DMS53 treated with DMSO at 0.1 percent for 48 hours (cell line): ENCODE measurements around the gene SLC35F1.
"Not testable (repeated sequence)": the region's sequence is repeated elsewhere in the genome, so short reads cannot be mapped to it uniquely, and the experiment has no call there.

Experiments used
- DNase-seq: peaks from one replicate; lab custom pipeline; 2025; ENCODE audit not compliant: unreplicated experiment; lab: John Stamatoyannopoulos, UW

The SLC35F1 gene

DNA sequence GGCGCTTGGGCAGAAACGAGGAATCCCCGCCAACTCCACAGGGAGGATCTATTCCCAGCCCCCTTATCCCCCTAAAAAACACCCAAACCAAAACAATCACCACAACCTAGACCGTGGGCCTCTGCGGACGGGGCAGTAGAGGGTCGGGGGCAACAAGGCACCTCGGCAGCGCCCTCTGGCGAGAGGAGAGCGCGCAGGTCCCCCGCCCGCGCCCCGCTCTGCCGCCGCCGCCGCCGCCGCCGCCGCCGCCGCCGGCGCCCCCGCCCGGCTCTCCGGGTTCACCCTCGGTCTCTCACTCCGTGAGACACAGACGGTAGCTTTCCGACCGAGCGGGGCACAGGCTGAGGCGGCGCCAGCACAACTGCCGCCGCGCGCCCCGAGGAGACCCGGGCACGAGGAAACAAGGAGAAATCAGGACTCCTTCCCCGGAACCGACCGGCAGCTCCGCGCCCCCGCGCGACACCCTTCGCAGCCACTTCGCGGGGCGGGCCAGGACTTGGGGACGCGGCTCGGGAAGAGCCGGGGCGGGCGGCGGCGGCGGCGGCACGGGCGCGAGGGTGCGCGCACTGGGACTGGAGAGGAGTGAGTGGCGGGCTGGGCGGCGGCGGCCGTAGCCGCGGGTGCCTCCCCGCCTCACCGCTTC lies at the start of gene SLC35F1:
Gene SLC35F1, plus strand, starts transcription at position 307 of the 643 bp plus-strand sequence.
- DNase-seq = peak; percentile 25

DNA sequence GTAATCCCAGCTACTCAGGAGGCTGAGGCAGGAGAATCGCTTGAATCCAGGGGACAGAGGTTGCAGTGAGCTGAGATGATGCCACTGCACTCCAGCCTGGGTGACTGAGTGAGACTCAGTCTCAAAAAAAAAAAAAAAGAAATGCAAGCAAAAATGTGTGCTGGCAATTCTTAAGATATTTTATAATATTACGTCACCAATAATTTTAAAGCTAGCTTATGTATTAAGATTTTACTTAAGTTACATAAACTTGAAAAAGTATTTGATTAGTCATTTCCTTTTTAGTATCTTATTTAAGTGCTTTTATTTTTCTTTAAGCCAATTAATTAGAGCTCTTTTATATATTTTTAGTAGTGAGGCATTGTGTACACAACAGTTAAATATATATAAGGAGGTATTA lies 48.5 kb upstream of the SLC35F1 start:
- DNase-seq = not testable (repeated sequence)

DNA sequence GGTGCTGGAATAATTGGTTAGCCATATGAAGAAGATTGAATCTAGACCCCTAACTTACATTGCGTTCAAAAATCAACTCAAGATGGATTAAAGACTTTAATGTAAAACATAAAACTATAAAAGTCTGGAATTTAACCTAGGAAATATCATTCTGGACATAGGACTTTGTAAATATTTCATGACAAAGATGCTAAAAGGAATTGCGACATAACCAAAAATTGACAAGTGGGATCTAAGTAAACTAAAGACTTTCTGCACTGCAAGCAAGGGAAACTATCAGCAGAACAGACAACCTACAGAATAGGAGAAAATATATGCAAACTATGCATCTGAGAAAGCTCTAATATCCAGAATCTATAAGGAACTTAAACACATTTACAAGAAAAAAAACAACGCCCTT lies 45.5 kb upstream of the SLC35F1 start:
- DNase-seq = no peak

GRCh38 chr6:117866561-117866960 lies 40.5 kb upstream of the SLC35F1 start:
- no peak for DNase-seq

DNA sequence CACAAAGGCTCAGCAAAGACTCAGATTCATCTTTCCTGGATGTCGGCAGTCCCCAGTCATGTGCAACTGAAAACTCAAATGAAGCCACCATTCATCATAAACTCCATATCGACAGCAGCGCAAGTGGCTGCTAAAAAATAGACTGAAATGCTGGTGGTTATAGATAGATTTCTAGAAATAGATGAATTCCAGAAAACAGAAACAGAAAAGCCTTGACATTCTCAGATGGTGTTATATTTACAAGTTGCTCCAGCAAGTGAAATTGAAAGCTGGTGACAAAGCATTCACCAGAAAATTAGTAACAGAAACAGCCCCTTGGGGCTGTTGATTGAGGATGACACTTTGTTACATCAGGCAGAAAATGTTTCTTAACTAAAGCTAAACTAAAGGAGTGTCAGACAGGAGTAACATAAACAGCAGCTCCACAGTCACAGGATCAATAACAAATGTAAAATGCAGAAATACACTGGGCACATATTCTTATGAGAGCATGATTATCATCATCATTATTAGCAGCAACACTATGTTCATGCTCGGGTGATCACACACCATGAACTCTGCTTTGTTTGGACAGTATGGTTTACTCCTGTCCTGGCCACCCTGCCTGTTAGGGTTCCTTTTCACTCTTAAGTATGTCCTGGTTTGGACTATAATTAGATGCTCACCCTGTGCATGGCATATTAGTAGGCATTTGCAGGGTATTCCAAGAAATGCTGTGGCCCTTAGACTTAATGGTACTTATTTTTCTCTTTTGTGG lies 36.4 kb upstream of the SLC35F1 start:
- no peak for DNase-seq

DNA sequence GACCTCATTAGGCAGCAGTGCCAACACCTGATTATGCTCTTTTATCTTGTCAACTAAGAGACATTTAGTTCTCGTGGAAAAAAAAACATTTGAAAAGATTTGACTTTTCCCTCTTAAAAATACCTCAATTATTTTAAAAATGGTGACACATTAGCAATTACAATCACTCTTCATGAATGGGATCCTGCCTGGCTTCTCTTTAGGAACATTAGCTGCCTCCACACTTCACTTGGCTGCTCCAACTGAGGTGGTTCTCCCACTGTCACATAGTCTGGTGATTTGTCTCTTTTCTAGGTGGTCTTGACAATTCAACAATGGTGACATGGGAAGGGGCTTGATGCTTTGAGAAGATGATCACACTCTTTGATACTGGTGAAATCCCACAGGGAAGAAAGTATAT lies 26.2 kb upstream of the SLC35F1 start:
- no peak for DNase-seq

DNA sequence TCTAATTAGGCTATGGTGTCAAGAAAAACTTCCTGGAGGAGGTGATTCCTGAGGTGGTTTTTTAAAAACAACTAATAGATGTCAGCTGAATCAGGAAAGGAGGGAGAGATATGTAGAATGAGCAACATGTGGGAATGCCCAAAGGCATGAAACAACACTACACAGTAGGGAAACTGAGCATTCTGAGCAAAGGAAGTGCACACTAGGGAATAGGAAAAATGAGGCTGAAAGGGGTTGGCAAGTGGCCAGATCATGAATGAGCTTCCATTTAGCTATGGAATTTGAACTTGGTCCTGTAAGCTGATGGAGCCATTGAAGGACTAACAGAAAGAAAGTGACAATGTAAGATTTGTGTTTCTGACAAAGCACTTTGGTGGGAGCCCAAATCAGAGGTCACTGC lies 16.9 kb upstream of the SLC35F1 start:
- DNase-seq = no peak

- peak; percentile 35 for DNase-seq
These were observed 532 bp upstream of the SLC35F1 start for GRCh38 chr6:117906507-117906957.

DNA sequence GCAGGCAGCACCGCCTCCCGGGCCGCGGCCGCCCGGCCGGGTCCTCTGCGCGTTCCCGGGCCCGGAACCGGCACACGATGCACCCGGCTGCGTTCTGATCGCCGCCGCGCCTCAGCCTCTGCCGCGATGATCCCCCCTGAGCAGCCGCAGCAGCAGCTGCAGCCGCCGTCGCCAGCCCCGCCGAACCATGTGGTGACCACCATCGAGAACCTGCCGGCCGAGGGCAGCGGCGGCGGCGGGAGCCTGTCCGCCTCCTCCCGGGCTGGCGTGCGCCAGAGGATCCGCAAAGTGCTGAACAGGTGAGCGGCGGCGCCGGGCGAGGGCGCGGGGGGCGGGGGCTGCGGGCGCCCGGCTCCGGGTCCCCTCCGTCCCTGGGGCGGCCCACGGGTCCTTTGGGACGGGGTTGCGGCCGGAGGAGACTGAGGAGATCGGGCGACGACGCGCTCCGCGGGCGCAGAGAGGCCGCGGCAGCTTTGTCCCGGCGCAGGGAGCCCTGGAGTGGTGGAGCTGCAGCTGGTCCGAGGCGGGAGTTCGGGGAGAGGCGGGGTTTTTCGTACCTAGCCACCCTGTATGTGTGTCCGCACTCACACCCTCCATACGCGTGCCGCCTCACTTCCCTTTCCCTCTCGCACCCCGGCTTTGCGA lies 659 bp downstream of the SLC35F1 start:
- DNase-seq = peak; percentile 4

DNA sequence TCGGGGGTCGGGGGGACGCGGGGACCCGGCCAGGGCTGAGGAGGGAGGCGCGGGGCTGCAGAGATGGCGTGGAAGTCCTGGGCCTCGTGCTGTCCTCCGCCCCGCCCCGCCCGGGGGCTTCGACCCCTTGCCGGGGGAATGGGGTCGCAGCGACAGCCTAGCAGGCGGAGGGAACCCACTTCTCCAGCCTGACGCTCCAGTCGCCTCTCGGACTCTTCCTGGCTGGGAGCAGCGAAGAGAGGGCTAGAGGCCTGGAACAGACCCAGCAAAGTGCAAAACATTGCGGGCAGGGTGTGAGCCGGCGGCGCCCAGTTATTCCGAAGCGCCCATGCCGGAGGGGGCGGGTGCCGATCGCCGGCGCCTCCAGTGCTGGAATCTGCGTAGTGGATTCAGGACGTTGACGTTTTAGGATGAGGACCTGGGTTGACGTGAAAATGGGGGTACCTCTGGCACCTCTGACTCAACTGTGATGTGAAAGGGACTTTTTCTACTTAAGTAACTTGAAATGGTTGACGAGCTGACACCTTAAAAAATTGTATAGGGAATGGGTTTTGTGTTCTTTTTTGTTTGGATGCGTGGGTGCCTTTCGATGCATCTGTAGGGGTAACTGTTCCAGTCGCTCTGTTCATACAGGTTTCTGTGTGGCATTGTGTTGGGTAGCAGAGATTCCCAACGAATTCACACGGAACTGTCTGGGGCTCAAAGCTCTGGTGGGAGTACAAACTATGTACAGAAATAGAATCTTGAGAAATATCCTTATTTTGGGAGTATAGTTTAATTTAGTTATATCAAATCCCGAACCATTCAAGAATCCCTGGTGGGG lies 1.4 kb downstream of the SLC35F1 start:
- DNase-seq = peak; percentile 21

DNA sequence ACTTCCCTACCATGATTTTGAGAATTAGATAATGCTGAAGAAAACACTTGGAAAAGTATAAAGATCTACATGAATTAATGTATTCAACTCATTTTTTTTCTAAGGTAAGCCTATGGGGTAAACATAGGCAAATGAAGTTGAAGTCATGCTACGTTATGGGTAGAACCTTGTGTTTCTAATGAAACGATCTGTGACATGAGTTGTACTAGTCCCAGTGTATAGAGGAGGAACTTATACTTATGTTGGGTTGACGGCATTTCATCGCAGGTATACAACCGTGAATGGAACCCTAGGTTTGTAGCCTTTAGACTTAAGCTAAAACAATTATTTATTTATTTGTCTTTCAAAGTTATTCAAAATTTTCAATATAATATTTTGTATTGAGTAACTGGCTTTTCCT lies 2.6 kb downstream of the SLC35F1 start:
- no peak for DNase-seq

DNA sequence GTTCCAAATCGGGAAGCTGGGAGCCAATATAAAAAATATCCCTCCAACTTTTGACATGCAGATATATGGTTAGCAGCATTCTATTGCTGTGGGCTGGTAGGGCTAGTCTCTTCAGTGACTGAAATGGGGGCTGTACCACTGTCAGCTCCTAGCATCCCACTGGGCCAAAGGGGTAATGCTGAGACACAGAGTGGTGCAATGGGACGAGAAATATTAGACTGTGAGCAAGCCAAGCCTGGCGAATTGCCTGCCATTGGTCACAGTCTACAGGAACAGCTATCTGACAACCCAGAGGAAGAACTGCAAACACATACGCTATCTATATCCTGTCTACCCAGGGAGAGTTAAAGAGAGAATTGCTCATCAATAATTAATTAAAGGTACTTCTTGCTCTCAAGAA lies 3.5 kb downstream of the SLC35F1 start:
- DNase-seq = no peak

- DNase-seq = no peak
These were observed 4.1 kb downstream of the SLC35F1 start for GRCh38 chr6:117911150-117911549.

DNA sequence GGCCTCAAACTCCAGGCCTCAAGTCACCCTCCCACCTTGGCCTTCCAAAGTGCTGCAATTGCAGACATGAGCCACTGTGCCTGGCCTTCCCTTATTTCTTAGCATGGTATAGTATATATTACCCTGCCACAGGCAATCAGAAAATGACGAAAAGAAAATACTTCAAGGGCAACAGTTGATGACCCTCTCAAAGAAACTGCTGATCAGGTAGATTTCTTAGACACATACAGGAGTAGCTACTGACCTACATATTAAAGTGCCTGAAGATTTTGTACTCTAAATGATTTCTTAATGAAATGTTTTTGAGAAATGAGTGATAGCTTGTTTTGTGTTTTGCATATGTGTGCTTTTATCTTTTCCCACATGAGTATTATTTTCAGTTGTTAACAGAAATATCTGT lies 4.6 kb downstream of the SLC35F1 start:
- DNase-seq = no peak

DNA sequence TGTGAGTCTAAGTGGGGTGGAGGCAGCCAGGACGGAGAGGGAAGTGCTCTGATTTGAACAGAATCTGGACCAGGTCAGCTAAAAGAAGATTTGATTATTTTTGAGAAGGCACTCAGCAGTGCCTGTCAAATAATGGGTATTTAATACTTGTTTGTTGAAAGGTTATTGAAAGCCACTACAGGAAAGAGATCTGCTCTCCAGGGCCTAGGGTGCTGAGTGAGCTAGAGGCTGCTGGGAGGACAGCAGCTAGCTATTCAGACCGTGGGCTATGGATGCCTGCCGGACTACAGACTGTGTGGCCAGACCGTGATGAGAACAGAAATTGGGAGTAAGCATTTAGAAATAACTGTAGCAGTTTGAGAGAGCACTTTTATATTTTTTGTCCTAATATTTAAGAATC lies 8.8 kb downstream of the SLC35F1 start:
- DNase-seq = no peak

DNA sequence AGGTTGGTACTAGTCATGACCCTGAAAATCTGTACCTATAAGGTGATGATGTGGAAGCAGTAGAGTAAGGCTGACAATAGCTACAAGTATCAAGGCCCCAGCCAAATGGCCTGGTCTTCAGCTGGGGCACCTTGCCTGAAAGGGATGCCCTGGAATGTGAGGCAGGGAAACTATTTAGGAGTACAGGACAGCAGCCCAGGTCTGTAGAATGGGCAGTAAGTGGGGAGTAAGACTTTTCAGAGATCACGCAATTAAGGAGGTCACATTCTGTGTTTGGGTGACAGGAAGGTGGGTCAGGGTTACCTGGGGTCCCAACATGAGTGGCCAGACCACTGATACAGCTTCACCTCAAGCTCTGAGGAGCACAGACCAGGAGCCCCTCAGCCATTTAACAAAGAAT lies 9.4 kb downstream of the SLC35F1 start:
- DNase-seq = no peak

- DNase-seq = no peak
These were observed 10.1 kb downstream of the SLC35F1 start for GRCh38 chr6:117917176-117917575.

GRCh38 chr6:117918454-117918853 lies 11.4 kb downstream of the SLC35F1 start:
- no peak for DNase-seq

DNA sequence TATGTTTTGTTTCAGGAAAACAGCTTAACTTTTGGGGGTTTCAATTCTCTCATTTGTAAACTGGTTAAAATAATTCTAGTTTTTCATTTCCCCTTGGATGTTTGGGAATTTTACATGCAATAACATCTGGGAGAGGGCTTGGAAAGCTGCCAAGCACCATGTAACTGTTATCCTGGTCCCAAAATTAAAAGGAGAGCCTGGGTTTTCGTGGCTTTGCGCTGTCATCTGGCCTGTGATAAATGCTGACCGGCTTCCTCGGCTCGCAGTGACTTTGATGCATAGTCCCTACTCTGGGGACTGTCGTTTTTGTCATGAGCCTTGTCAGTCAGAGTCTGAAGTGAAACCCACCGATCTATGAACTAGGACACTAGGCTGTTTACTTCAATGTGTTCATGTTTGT lies 12.2 kb downstream of the SLC35F1 start:
- DNase-seq = no peak

DNA sequence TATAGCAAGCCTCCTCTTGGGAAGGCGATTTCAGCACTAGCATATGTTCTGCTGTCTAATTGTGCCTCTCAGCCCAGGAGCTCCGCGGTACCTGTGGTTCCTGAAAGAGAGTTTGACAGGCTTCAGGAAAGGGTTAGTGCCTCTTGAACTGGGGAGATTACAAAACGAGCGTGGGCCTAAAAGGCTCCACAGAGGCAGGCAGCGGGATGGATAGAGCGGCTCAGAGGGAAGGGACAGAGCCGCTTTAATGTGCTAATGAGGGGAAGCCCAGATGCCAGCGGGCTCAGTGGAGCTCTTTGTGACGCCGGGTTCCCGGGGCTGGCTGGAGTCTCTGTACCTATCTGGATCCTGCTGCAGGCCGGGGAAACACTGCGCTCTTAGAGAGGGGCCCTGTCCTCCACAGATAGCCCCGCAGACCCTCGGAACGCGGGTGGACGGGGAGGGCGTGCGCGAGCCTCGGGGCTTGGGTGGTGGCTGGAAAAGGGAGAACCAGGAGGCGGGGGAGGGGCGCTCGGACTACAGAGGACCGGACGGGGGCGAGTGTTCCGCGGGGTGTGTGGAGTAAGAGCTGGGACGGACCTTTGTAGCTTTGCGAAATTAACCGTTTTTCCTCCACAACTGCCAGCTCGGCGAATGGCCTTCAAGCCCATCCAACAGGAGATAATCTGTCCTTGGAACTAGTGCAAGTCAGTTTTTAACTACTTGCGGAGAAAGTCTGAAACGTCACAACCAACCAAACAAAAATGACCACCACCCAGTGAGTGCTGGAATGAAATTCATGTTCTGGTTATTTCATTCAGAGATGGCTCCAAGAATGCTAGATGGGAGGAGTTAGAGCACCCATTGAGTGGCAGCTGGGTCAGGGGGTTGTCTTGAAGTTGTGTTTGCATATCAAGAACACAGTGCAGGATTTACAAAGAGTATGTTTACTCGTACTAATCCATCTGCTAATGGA lies 13.0 kb downstream of the SLC35F1 start:
- peak; percentile 0 for DNase-seq
